Heart left ventricle (tissue), 13 donors: Measurements from ENCODE around the gene PCAT6.

ENCODE experiments used
- POLR2A ChIP-seq, 2 donors: fragments of 450-650 bp; IDR thresholded peaks; one replicate each; pipeline ENCODE4 v1.6.1; 2017; ENCODE audit warnings: antibody characterized with exemption in 2 of 2, mild to moderate bottlenecking in 2 of 2, moderate library complexity in 2 of 2
- TF ChIP-seq, protein P1 (sequence below), 12 donors: fragments of 200-600 bp; sonication (generic) in 4 of 12; IDR thresholded peaks; one replicate each; pipeline versions ENCODE4 v1.5.0 to v1.8.0; 2018 to 2022; ENCODE audit warnings: antibody characterized with exemption in 12 of 12, mild to moderate bottlenecking in 5 of 12
- donor health status: ischemic (EF 13 %, LVEDD 7.1; RV severe dilation, severe dysfunction).
- donor health status: DM: no; HTN: yes; CAD: no.
- donor health status: DM: no; HTN: no; CAD: no.
- donor health status: ischemic (EF 25% LVEDD 6.9; RV normal size, moderate dysfunction).
- donor health status: ischemic (EF 25% LVEDD 5.7; RV mildly dilated, moderate dysfunction).
- donor health status: ischemic (EF 35%, LVEDD 5.7; RV mildly dilated, moderate dysfunction).
- donor health status: nonischemic (EF 11% LVEDD 7.7; RV severe dilation, severe dysfunction).
- donor health status: DM: yes; HTN: yes; CAD: no.
- donor health status: PGD.
- donor health status: ischemic (EF 29% LVEDD 5.4; RV normal size, mild dysfunction).
- donor health status: nonischemic (EF 23%, LVEDD 6.1; RV moderate dilation, normal function).

DNA sequence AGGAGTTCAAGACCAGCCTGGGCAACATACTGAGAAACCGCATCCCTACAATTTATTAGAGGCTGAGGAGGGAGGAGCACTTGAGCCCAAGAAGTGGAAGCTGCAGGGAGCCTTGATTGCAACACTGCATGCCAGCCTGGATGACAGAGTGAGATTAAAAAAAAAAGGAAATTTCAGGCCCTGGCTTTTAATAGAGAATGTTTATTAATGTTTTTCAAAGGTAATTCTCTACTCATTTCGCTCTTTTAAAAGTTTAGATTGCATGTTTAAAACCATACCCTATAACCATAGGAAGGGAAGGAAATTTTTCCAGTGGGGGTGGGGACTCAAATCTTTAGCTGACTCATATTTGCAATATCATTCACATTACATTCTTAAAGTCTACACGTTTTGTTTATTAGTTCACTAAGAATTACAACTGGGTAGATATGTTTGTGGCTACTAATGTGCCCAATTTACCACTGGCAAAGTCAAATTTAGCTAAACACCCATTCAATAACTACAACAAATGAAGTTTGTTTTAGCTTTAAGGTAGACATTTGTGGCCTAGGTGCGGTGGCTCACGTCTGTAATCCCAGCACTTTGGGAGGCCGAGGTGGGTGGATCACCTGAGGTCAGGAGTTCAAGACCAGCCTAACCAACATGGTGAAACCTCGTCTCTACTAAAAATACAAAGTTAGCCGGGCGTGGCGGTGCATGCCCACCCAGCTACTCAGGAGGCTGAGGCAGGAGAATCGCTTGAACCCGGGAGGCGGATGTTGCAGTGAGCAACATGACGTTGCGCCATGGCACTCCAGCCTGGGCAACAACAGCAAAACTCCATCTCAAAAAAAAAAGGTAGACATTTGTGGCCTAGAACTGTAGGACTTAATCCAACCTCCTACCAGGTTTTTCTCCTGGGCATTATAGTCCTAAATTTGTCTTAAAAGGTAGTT, 7.5 kb upstream of the PCAT6 start:
- no peak for TF ChIP-seq POLR2A (IDR thresholded peaks at IDR 0.05)
- TF ChIP-seq, protein P1, sequence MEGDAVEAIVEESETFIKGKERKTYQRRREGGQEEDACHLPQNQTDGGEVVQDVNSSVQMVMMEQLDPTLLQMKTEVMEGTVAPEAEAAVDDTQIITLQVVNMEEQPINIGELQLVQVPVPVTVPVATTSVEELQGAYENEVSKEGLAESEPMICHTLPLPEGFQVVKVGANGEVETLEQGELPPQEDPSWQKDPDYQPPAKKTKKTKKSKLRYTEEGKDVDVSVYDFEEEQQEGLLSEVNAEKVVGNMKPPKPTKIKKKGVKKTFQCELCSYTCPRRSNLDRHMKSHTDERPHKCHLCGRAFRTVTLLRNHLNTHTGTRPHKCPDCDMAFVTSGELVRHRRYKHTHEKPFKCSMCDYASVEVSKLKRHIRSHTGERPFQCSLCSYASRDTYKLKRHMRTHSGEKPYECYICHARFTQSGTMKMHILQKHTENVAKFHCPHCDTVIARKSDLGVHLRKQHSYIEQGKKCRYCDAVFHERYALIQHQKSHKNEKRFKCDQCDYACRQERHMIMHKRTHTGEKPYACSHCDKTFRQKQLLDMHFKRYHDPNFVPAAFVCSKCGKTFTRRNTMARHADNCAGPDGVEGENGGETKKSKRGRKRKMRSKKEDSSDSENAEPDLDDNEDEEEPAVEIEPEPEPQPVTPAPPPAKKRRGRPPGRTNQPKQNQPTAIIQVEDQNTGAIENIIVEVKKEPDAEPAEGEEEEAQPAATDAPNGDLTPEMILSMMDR (IDR thresholded peaks at IDR 0.05), result no peak
